Pancreas (tissue), 10 donors: ENCODE measurements around the gene OCLN. TPM values are rescaled to one million over a fixed set of nuclear protein-coding genes. Genes with fewer than 3 reads are reported as not detected.
A peak's percentile ranks its signal among the peaks of the same experiment; 100 is the strongest.

Experiments used
- ATAC-seq, 4 donors: fragments of 200-7000 bp; cut with Tn5 transposase; one replicate each; pipeline versions ENCODE4 v1.8.0 to v1.9.1; 2020; ENCODE audit warnings: mild to moderate bottlenecking in 4 of 4, moderate library complexity in 4 of 4
- DNase-seq, 6 donors: peaks; one replicate each; pipeline ENCODE4 v3.0.0-alpha.2; 2020
- FAIRE-seq: peaks from 2 replicates; lab custom pipeline; 2012; peaks lifted over from hg19 to GRCh38; lab: Jason Lieb, UNC
- H3K27ac ChIP-seq, 4 donors: fragments of 200-600 bp; sonication (generic); 1 replicate in 3 of 4; 2 replicates in 1 of 4; pipeline versions ENCODE4 v1.5.0 to v1.8.0; 2020
- H3K27me3 ChIP-seq, 4 donors: fragments of 200-600 bp; one replicate each; pipeline ENCODE4 v1.8.0; 2021
- H3K36me3 ChIP-seq, 3 donors: fragments of 200-600 bp; sonication (generic) in 1 of 3; one replicate each; pipeline versions ENCODE4 v1.5.0 to v1.8.0; 2020 to 2021
- H3K4me1 ChIP-seq, 3 donors: fragments of 200-600 bp; one replicate each; pipeline ENCODE4 v1.8.0; 2021
- H3K4me3 ChIP-seq, 4 donors: fragments of 200-600 bp; sonication (generic) in 2 of 4; one replicate each; pipeline versions ENCODE4 v1.5.0 to v1.8.0; 2020 to 2021
- H3K9me3 ChIP-seq, 4 donors: fragments of 200-600 bp; one replicate each; pipeline ENCODE4 v1.8.0; 2021
- WGBS, 2 donors: extraction: QIAGEN DNeasy Blood & Tissue Kit; methylation state at CpG; one replicate each; pipeline ENCODE4 v1.1.7; 2013; 5-methylcytosine and 5-hydroxymethylcytosine counted together
- intact Hi-C, 3 donors: fragments of 100-400 bp; cut with DNase I; formaldehyde crosslinking; loops; one replicate each; pipeline versions ENCODE4 v1.11.1 to v1.14.2; 2022
- polyA plus RNA-seq, 2 donors: library from polyadenylated mRNA; stranded (reverse); fragments of 200-250 nt; gene quantifications; one replicate each; pipeline ENCODE4 v1.2.3, GENCODE V29; 2013
- total RNA-seq, 6 donors: library from RNA; stranded (reverse); fragmentation: NEBNext Ultra II Directional in 4 of 6; extraction: Animal tissue kit (Norgen Biotek cat#: 25700) in 4 of 6; gene quantifications; one replicate each; pipeline versions ENCODE4 v1.2.1 to v1.2.4, GENCODE V29; 2021 to 2023
- TF ChIP-seq, protein P1 (sequence below), 4 donors: fragments of 200-600 bp; sonication (generic) in 3 of 4; IDR thresholded peaks; one replicate each; pipeline versions ENCODE4 v1.5.0 to v1.8.0; 2021; ENCODE audit warnings: antibody characterized with exemption in 4 of 4
- donor health status: healthy with polysubstance abuse.
- donor health status: DM: no; HTN: no; CAD: no; lungs with moderate emphysema.
- donor health status: DM: no; HTN: no; CAD: no.
- donor health status: control.
- donor health status: control.
- donor health status: Bipolar disorder and iron deficiency.
- donor health status: DM: yes; HTN: yes; CAD: no.
- donor health status: DM: no; HTN: no; CAD: no.
- donor health status: DM: no; HTN: no; CAD: no.
- donor health status: DM: yes; HTN: yes; CAD: no.

The OCLN gene
- total and polyA plus RNA-seq, 8 donors: 10.9 to 107 (median 41.2) TPM

DNA sequence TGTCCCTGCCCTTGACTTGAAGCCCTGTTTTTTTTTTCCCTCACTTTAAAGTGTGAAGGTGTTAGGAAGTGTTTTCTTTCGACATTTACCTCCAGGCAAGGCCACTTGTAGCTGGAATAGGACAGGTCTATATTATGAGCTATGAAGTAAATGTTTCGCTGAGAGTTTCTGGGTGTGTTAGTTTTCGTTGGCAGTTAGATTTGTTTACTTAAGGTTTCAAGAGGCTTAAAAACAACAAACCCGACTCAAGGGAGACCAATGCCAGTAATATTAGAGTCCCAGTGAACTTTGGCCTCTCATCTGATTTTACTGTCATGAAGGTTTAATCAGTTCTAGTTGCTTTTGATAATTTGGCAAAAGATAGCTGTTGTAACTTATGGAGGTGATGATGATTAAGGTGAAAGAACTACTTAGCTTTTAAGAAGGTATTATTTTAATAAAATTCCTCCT lies 25.2 kb downstream of the OCLN start:
- ATAC-seq: peak; percentile 76 to 83 (median 81)
- Histone ChIP-seq H3K27ac (peak overlapping the region; percentile 24 to 94 (median 76)), H3K4me3 (no peak overlapping the region), H3K4me1 (peaks cover 50 to 66% (median 57%) of the 10 kb centered on the region in 3 donors), H3K27me3 (no peaks in the 10 kb centered on the region), H3K36me3 (no peaks in the 10 kb centered on the region), H3K9me3 (no peaks in the 10 kb centered on the region)
- TF ChIP-seq, protein P1, sequence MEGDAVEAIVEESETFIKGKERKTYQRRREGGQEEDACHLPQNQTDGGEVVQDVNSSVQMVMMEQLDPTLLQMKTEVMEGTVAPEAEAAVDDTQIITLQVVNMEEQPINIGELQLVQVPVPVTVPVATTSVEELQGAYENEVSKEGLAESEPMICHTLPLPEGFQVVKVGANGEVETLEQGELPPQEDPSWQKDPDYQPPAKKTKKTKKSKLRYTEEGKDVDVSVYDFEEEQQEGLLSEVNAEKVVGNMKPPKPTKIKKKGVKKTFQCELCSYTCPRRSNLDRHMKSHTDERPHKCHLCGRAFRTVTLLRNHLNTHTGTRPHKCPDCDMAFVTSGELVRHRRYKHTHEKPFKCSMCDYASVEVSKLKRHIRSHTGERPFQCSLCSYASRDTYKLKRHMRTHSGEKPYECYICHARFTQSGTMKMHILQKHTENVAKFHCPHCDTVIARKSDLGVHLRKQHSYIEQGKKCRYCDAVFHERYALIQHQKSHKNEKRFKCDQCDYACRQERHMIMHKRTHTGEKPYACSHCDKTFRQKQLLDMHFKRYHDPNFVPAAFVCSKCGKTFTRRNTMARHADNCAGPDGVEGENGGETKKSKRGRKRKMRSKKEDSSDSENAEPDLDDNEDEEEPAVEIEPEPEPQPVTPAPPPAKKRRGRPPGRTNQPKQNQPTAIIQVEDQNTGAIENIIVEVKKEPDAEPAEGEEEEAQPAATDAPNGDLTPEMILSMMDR (IDR thresholded peaks at IDR 0.05): no peak
- 5 to 8% methylated on average over 4 of the region's 4 CpGs for WGBS, 2 donors
- peak; percentile 75 for FAIRE-seq
- DNase-seq: peak in 2 of 6 donors; percentile 26 to 35
- intact Hi-C loops: no loop called here

DNA sequence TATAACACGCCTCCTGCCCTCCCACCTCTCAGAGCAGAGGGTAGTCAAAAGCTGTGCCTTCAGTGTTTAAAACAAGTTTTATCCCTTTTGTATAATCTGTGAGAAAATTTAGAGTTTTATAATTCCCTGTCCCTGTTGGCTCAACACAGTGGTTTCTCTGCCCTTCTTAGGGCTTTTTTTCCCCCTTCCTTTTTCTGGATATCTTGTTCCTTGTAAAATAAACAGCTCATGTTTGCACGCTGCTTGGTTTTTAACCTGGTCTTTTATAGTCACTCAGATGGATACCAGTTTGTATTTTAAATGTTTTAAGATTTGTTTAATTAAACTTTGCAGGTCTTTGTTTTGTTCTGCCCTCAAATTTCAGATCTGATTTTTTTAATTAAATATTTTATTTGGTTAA lies 26.7 kb downstream of the OCLN start:
- intact Hi-C loops: no loop called here
- no peak for FAIRE-seq
- no peak overlapping the region for H3K4me3 ChIP-seq
- no peak for DNase-seq
- no peaks in the 10 kb centered on the region for H3K9me3 ChIP-seq
- no peaks in the 10 kb centered on the region for H3K36me3 ChIP-seq
- WGBS, 2 donors: 29 to 33% methylated on average over 2 of the region's 2 CpGs
- H3K27me3 ChIP-seq: no peaks in the 10 kb centered on the region
- TF ChIP-seq, protein P1 (IDR thresholded peaks at IDR 0.05): no peak
- ATAC-seq: peak; percentile 39 to 58 (median 48)
- peaks cover 36 to 51% (median 42%) of the 10 kb centered on the region in 3 donors for H3K4me1 ChIP-seq
- peak overlapping the region; percentile 7 to 94 (median 50) for H3K27ac ChIP-seq

DNA sequence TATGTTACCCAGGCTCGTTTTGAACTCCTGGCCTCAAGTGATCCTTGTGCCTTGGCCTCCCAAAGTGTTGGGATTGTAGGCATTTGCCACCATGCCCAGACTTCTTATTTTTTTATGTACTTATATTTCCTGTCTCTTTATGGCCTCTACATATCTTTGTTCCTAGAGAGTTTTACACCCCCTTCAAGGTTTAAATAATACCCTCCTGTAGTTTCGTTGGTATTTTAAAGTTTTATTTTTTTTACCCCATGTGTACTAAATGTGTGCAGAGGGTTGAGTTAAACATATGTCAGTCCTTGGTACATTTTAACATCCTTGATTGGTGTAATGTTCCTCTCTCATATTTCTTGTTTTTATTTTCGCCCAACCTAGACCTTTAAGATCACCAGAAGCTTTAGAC lies 29.4 kb downstream of the OCLN start:
- TF ChIP-seq, protein P1 (IDR thresholded peaks at IDR 0.05): no peak
- Histone ChIP-seq H3K36me3 (no peaks in the 10 kb centered on the region), H3K4me1 (peaks cover 35 to 44% (median 37%) of the 10 kb centered on the region in 3 donors), H3K4me3 (no peak overlapping the region), H3K27me3 (no peaks in the 10 kb centered on the region), H3K27ac (no peak overlapping the region), H3K9me3 (no peaks in the 10 kb centered on the region)
- no peak for ATAC-seq
- intact Hi-C loops: no loop called here
- WGBS, 2 donors: 79 to 80% methylated on average over 3 of the region's 3 CpGs
- no peak for FAIRE-seq
- DNase-seq: no peak

DNA sequence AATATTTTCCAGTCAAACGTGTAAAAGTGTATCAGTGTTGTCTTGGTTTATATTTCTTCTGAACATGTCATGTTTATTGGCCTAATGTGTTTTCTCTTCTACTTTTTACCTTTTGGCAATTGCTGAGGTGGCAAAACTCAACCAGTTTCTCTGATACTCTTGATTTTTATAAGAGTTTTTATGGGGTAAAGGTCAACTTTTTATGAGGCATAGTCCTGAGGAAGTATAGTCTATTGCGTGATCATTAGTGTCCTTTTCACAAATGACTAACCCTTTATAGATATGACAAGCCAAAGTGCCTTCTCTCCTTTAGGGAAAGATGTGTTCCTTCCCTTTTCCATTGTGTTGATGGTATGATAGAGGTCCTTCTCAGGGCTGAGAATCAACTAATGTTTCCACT lies 32.9 kb downstream of the OCLN start:
- Histone ChIP-seq H3K4me3 (no peak overlapping the region), H3K4me1 (peaks cover 15 to 25% (median 24%) of the 10 kb centered on the region in 3 donors), H3K27ac (no peak overlapping the region), H3K9me3 (no peaks in the 10 kb centered on the region), H3K27me3 (no peaks in the 10 kb centered on the region), H3K36me3 (no peaks in the 10 kb centered on the region)
- 73 to 78% methylated on average over 2 of the region's 2 CpGs for WGBS, 2 donors
- TF ChIP-seq, protein P1 (IDR thresholded peaks at IDR 0.05): no peak
- FAIRE-seq: no peak
- DNase-seq: no peak
- intact Hi-C loops: no loop called here
- no peak for ATAC-seq

DNA sequence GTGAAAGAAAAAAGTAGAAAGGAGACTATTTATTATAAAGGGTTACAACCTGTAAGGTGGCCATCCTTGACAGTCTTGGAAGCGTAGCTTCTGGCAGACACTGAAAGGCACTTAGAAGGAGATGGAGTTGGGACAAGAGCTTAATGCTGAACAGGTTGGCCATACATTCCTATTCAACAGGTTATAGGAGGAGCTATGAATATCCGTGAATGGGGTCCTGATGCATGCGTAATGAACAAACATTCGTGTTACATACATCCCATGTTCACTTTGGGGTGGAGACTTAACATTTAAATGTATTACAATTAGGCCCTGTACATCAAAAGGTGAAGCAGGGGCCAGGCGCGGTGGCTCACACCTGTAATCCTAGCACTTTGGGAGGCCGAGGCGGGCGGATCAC lies 34.1 kb downstream of the OCLN start:
- DNase-seq (no peak), FAIRE-seq (no peak), ATAC-seq (no peak)
- H3K9me3 ChIP-seq: no peaks in the 10 kb centered on the region
- WGBS, 2 donors: 96 to 97% methylated on average over 9 of the region's 9 CpGs
- TF ChIP-seq, protein P1 (IDR thresholded peaks at IDR 0.05): no peak
- H3K4me3 ChIP-seq: no peak overlapping the region
- H3K36me3 ChIP-seq: no peaks in the 10 kb centered on the region
- no peaks in the 10 kb centered on the region for H3K27me3 ChIP-seq
- peaks cover 10 to 26% (median 22%) of the 10 kb centered on the region in 3 donors for H3K4me1 ChIP-seq
- intact Hi-C loops: no loop called here
- peak overlapping the region in 2 of 4 donors; percentile 14 to 50 for H3K27ac ChIP-seq
